ENCODE data around the gene PPFIA2.
"Not testable (repeated sequence)": the region's sequence is repeated elsewhere in the genome, so short reads cannot be mapped to it uniquely, and the experiment has no call there.

Gene PPFIA2

DNA sequence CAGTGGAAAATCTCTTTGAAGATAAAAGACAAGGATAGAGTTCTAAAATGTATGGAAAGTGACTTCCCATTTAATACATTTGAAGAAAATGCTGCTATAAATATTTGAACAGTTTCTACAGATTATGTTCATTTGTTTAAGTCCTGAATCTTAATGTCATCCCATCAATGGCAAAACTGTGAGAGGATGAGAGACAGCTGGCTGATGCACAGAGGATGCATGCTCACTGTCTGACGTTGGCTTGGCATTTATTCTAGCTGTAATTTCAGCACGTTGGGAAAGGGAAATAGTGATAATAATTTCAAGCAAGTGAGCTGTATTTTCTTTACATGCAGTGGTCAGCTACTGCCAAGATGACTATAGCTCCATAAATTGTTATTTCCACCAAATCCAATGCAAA is 40.5 kb downstream of the PPFIA2 start:
- H3K27me3 Mint-ChIP-seq = peaks cover 9% of the 10 kb centered on the region
- no peak overlapping the region for H3K27ac Mint-ChIP-seq
- DNase-seq = no peak
- H3K4me1 Mint-ChIP-seq (ENCODE audit: low read depth) = no peaks in the 10 kb centered on the region
- no peak overlapping the region for H3K4me3 Mint-ChIP-seq
- H3K36me3 Mint-ChIP-seq (ENCODE audit: low read depth) = no peaks in the 10 kb centered on the region
- no peaks in the 10 kb centered on the region for H3K9me3 Mint-ChIP-seq

DNA sequence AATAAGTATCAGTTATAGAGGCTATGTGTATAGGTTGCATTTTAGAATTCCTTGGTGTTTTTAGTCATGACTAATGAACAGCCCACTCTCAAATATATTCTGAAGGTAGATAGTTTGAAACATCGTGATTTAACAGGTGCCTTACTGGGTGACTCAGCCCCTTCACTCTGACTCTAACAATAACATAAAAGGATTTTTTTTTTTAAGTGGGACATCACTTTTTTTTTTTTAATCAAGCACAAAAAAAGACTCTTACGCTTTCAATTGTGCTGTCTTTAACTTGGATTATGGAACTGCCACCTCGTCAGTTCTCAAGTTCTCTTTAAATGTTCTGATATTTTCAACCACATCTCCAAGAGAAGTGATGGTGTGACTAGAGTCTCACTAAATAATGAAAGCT is 46.6 kb downstream of the PPFIA2 start:
- Mint-ChIP-seq H3K27me3 (no peaks in the 10 kb centered on the region), H3K9me3 (no peaks in the 10 kb centered on the region), H3K27ac (no peak overlapping the region), H3K36me3 (ENCODE audit: low read depth) (no peaks in the 10 kb centered on the region), H3K4me1 (ENCODE audit: low read depth) (no peaks in the 10 kb centered on the region), H3K4me3 (no peak overlapping the region)
- no peak for DNase-seq

DNA sequence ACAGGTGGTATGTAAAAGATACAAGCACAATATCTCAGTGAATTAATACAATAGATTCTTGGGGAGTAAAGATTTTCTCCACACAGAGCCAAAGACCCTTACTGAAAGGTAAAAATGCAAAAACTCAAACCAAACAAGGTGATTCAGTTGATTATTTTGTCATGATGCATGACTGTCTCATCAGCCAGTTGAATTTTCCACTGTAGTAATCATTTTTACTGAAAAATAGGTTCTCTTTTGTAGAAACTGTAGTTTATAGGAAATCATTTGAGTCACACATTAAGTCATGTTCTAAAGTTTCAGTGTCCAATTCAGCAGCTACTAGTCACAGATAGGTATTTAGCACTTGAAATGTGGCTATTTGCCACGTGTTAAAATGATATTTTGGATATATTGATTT is 53.6 kb downstream of the PPFIA2 start:
- no peaks in the 10 kb centered on the region for H3K27me3 Mint-ChIP-seq
- no peak for DNase-seq
- H3K27ac Mint-ChIP-seq = no peak overlapping the region
- peaks cover 2% of the 10 kb centered on the region for H3K9me3 Mint-ChIP-seq
- H3K4me3 Mint-ChIP-seq = no peak overlapping the region
- H3K4me1 Mint-ChIP-seq (ENCODE audit: low read depth) = no peaks in the 10 kb centered on the region
- H3K36me3 Mint-ChIP-seq (ENCODE audit: low read depth) = no peaks in the 10 kb centered on the region

DNA sequence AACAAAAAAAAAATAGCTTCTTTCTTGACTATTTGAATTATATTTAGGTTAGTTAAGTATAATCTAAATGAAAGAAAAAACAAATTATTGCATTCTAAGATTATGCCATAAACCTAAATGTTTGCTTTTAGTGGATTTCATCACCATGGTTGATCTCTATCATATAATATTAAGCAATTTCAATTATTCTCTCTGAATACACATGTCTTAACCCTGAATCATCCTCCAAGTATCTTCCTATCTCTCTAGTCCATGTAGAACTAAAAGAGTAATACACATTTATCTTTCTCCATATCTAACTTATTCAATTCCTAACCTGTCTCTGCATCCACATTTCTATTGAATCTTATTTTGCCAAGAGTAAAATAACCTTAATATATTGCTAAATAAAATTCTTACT is 59.6 kb downstream of the PPFIA2 start:
- no peaks in the 10 kb centered on the region for H3K27me3 Mint-ChIP-seq
- no peak for DNase-seq
- H3K36me3 Mint-ChIP-seq (ENCODE audit: low read depth) = no peaks in the 10 kb centered on the region
- no peaks in the 10 kb centered on the region for H3K4me1 Mint-ChIP-seq (ENCODE audit: low read depth)
- no peak overlapping the region for H3K27ac Mint-ChIP-seq
- no peaks in the 10 kb centered on the region for H3K9me3 Mint-ChIP-seq
- H3K4me3 Mint-ChIP-seq = no peak overlapping the region

DNA sequence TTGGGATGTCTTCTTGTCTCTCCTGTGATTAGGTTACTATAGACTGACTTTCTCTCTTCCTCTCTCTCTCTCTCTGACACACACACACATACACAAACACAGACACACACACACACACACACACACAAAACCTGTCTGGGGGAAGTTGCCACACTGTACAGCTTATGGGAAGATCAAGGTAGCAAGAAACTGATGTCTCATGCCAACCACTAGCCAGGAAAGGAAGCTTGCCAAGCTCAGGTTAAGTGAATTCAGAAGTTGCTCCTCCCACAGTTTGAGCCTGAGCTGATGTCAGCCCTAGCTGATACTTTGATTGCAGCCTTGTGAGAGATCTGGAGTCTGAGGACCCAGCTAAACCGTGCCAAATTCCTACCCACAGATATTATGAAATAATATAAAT is 67.1 kb downstream of the PPFIA2 start:
- H3K36me3 Mint-ChIP-seq (ENCODE audit: low read depth) = no peaks in the 10 kb centered on the region
- H3K4me3 Mint-ChIP-seq = no peak overlapping the region

DNA sequence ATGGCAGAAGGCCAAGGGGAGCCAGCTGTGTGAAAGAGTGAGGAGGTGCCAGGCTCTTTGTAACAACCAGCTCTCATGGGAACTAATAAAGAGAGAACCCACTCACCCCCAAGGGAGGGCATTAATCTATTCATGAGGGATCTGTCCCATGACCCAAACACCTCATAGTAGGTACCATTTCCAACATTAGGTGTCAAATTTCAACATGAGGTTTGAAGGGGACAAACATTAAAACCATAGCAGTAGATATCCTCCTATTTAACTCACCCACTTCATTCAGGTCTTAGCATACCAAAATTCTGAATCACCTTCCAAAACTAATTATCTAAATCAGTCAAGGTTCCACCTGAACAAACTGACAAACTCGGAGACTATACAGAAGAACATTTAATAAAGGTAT is 75.3 kb downstream of the PPFIA2 start:
- peaks cover 3% of the 10 kb centered on the region for H3K27me3 Mint-ChIP-seq
- no peaks in the 10 kb centered on the region for H3K4me1 Mint-ChIP-seq (ENCODE audit: low read depth)
- H3K27ac Mint-ChIP-seq = no peak overlapping the region
- no peaks in the 10 kb centered on the region for H3K9me3 Mint-ChIP-seq
- no peak for DNase-seq
- no peaks in the 10 kb centered on the region for H3K36me3 Mint-ChIP-seq (ENCODE audit: low read depth)
- no peak overlapping the region for H3K4me3 Mint-ChIP-seq

More for the DNA sequence above, 67.1 kb downstream of the PPFIA2 start:
- H3K4me1 Mint-ChIP-seq (ENCODE audit: low read depth) = peaks cover 5% of the 10 kb centered on the region
- no peak overlapping the region for H3K27ac Mint-ChIP-seq
- no peaks in the 10 kb centered on the region for H3K9me3 Mint-ChIP-seq
- no peak for DNase-seq
- no peaks in the 10 kb centered on the region for H3K27me3 Mint-ChIP-seq

DNA sequence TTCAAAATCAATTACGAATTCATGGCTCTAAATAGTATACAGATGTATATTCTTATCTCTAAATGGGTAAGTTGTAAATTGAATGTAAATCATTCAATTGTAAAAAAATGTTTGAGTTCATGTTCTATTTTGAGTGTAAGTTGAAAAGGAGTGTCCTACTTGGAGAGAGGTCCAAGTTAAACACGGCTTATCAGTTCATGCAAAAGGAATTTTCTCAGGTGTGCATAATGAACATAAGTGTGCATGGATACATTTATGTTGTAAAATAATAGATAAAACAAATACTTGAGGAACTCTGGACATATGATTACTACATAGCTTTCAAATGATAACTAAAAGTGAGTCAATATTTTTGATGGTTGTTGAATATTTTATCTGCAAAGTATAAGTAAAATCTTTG is 79.5 kb downstream of the PPFIA2 start:
- Mint-ChIP-seq H3K4me1 (ENCODE audit: low read depth) (no peaks in the 10 kb centered on the region), H3K27me3 (peaks cover 4% of the 10 kb centered on the region), H3K9me3 (no peaks in the 10 kb centered on the region), H3K4me3 (no peak overlapping the region), H3K36me3 (ENCODE audit: low read depth) (no peaks in the 10 kb centered on the region), H3K27ac (no peak overlapping the region)
- DNase-seq = no peak

DNA sequence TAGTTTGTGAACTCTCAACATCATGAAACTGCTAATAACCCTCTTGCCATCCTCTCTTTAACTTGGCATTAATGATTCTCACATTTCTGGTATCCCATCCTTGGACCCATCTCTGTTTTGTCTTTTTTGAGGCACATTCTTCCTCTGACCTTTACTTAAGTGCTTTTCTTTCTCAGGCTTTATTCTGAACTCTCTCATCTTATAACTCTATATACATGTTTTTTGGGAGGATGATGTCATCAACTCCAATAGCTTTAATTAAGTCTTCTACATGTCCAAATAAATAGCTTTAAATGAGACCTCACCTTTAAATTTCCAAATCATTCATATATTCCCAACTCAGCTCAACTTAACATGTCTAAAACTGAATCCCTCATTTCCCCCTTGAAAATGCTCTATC is 88.4 kb downstream of the PPFIA2 start:
- Mint-ChIP-seq H3K27ac (no peak overlapping the region), H3K9me3 (no peaks in the 10 kb centered on the region), H3K4me3 (no peak overlapping the region), H3K4me1 (ENCODE audit: low read depth) (peaks cover 7% of the 10 kb centered on the region), H3K36me3 (ENCODE audit: low read depth) (no peaks in the 10 kb centered on the region), H3K27me3 (peaks cover 4% of the 10 kb centered on the region)
- DNase-seq = no peak

DNA sequence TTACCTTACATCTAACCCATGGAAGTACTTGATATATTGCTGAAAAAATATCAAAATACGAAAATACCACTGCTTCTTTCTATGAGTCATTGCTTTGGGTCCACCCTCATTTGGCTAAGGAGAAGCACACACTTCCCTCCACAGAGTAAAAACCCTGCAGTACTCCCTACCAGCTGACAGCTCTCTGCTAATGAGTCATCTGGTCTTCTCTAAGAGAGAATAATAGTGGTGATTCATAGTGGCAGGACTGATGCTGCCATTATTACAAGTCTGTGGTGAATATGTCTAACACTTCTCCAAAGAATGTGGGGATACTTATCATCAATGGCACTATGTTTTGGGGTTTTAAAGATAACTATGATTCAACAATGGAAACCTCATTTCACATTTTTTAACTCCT is 90.7 kb downstream of the PPFIA2 start:
- no peak for DNase-seq
- Mint-ChIP-seq H3K27me3 (no peaks in the 10 kb centered on the region), H3K4me3 (no peak overlapping the region), H3K4me1 (ENCODE audit: low read depth) (peaks cover 7% of the 10 kb centered on the region), H3K36me3 (ENCODE audit: low read depth) (no peaks in the 10 kb centered on the region), H3K9me3 (no peaks in the 10 kb centered on the region), H3K27ac (no peak overlapping the region)

DNA sequence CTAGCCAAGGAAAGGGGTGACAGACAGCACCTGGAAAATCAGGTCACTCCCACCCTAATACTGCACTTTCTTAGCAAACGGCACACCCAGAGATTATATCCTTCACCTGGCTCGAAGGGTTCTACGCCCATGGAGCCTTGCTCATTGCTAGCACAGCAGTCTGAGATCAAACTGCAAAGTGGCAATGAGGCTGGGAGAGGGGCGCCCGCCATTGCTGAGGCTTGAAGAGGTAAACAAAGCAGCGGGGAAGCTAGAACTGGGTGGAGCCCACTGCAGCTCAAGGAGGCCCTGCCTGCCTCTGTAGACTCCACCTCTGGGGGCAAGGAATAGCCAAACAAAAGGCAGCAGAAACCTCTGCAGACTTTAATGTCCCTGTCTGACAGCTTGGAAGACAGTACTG is 99.8 kb downstream of the PPFIA2 start:
- not testable (repeated sequence) for H3K36me3 Mint-ChIP-seq (ENCODE audit: low read depth); H3K9me3 Mint-ChIP-seq; H3K27ac Mint-ChIP-seq; H3K4me1 Mint-ChIP-seq (ENCODE audit: low read depth); DNase-seq; H3K27me3 Mint-ChIP-seq; H3K4me3 Mint-ChIP-seq

DNA sequence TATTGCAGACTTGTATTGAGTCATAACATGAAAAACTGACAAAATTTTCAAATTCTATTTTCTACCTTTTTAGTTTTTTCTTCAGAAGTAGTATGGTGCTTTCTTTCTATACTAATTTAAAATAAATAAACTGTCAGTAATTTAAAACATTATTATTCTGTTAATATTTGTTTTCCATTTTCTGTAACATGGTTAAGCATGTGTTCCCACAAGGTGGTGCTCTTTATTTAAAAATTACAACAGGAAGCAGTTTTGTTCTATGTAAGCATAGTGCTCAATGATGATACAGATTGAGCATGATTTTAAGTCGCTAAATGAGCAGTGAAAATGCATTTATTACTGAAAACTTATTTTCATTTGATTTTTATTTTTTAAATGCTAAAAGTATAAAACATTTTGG is 114.6 kb downstream of the PPFIA2 start:
- Mint-ChIP-seq H3K4me3 (no peak overlapping the region), H3K27ac (no peak overlapping the region), H3K36me3 (ENCODE audit: low read depth) (no peaks in the 10 kb centered on the region), H3K4me1 (ENCODE audit: low read depth) (no peaks in the 10 kb centered on the region), H3K27me3 (peaks cover 4% of the 10 kb centered on the region), H3K9me3 (no peaks in the 10 kb centered on the region)
- no peak for DNase-seq

DNA sequence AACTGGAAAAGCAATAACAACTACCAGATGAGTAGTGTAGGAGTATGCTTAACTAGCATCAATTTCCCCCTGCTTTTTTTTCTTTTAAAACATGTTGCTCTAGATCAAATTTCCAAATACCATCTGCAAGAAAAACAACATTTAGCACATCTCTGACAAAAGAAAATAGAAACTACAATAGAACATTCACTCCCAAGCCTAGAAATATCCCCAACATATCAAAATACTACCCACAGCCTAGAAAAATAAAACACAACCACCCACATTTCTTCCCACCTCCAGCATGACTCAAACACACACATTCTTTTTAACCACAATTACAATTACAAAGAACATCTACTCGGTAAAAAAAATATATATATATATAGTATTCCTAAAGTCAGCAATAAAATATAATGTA is 120.0 kb downstream of the PPFIA2 start:
- no peak overlapping the region for H3K27ac Mint-ChIP-seq

DNA sequence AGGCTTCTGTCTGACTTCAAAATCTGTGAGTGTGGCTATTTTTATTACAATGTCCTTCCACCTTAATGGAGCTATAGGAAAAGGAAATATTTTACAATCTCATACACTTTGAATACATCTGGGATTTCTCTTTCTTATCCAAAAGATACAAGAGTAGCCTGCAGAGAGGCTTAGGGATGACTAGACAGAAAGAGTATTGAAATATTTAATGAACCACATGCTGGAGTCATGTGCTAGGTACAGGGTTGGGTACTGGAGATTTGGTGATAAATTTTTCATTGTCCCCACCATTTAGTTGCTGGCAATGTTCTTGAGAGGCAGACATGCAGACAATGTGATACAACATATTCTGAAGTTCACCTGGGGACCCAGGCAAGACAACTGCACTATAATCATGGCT is 126.0 kb downstream of the PPFIA2 start:
- no peak for DNase-seq
- peaks cover 12% of the 10 kb centered on the region for H3K27me3 Mint-ChIP-seq
- H3K27ac Mint-ChIP-seq = no peak overlapping the region
- no peaks in the 10 kb centered on the region for H3K36me3 Mint-ChIP-seq (ENCODE audit: low read depth)
- H3K4me3 Mint-ChIP-seq = no peak overlapping the region
- H3K4me1 Mint-ChIP-seq (ENCODE audit: low read depth) = no peaks in the 10 kb centered on the region
- H3K9me3 Mint-ChIP-seq = no peaks in the 10 kb centered on the region

More for the DNA sequence above, 120.0 kb downstream of the PPFIA2 start:
- DNase-seq = no peak
- H3K36me3 Mint-ChIP-seq (ENCODE audit: low read depth) = no peaks in the 10 kb centered on the region
- no peaks in the 10 kb centered on the region for H3K4me1 Mint-ChIP-seq (ENCODE audit: low read depth)
- no peaks in the 10 kb centered on the region for H3K9me3 Mint-ChIP-seq
- no peak overlapping the region for H3K4me3 Mint-ChIP-seq
- H3K27me3 Mint-ChIP-seq = peaks cover 14% of the 10 kb centered on the region

DNA sequence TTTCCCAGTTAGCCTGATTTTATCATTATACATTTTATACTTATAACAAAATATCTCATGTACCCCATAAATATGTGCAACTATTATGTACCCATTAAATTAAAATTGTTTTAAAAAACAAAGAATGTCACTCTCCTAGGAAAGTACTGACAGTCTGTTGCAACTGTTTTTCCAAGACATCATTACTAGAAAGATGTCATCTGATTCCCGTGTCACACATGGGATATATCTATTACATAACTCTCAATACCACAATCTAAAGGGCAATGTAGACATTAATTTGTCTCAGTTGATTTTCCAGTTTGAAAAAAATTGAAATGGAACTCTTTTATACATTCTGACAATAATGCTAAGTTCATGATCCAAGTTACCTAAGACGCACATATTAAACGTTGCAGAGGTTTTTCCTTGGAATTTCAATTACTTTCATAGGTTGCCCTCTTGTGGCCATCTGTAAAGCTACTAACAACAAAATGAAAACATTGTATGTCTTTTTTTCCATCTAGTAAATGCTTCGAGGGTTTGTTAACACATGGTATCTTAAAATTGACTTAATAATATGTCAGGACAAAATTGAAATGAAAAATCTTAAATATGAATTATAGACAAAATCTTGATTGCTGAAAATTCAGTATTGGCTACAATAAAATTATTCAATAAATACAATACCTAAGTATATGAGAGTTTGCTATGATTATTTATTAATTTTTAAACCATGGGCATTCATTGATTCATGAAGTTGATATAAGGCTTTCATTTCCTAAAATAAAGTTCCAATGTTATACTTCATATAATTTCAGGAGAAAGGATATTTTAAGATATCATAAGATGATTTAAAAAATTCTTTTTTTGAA is 131.6 kb downstream of the PPFIA2 start:
- Mint-ChIP-seq H3K4me3 (no peak overlapping the region), H3K27ac (no peak overlapping the region), H3K36me3 (ENCODE audit: low read depth) (no peaks in the 10 kb centered on the region), H3K4me1 (ENCODE audit: low read depth) (no peaks in the 10 kb centered on the region), H3K9me3 (no peaks in the 10 kb centered on the region), H3K27me3 (peaks cover 7% of the 10 kb centered on the region)
- no peak for DNase-seq

DNA sequence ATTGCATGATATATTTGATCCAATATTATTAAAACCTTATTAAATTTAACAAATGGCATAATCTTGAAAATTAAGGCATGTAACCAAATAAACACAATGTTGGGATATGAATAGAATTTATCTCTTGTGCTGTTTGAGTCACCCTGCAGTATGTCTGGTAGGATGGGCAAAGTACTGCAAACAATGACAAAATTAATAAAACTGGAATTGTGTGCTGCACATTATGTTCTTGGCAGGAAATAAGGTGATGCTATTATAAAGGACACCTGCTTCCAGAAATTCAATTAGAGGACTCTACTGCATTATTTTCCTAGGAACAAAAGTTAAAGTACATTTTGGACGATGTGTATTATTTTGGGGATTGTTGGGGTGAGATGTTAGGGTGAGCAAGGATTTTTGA is 132.7 kb downstream of the PPFIA2 start:
- H3K9me3 Mint-ChIP-seq = no peaks in the 10 kb centered on the region
- H3K4me1 Mint-ChIP-seq (ENCODE audit: low read depth) = no peaks in the 10 kb centered on the region
- peaks cover 7% of the 10 kb centered on the region for H3K27me3 Mint-ChIP-seq
- no peaks in the 10 kb centered on the region for H3K36me3 Mint-ChIP-seq (ENCODE audit: low read depth)
- no peak overlapping the region for H3K27ac Mint-ChIP-seq
- no peak for DNase-seq
- H3K4me3 Mint-ChIP-seq = no peak overlapping the region

DNA sequence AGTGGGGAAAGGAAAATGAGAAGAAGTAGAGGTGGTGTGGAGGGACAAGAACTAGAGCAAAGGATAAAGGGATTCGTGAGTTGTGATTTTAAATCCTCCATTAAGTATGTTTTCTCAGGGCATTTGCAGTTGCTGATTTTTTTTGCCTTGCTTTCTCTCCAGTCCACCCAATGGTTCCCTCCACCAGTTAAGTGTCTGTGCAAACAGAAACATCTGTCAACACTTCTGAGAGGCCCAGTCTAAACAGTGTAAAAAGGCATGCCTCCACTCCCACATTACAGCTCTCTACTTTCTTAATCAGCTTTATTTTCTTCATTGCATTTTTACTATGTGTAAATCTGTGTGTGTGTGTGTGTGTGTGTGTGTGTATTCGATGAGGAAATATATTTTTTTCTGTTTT is 141.2 kb downstream of the PPFIA2 start:
- no peaks in the 10 kb centered on the region for H3K9me3 Mint-ChIP-seq
- H3K4me1 Mint-ChIP-seq (ENCODE audit: low read depth) = no peaks in the 10 kb centered on the region
- H3K36me3 Mint-ChIP-seq (ENCODE audit: low read depth) = no peaks in the 10 kb centered on the region
- no peak for DNase-seq
- no peak overlapping the region for H3K27ac Mint-ChIP-seq
- peaks cover 2% of the 10 kb centered on the region for H3K27me3 Mint-ChIP-seq
- H3K4me3 Mint-ChIP-seq = no peak overlapping the region

Measured in activated T-cell treated with anti-CD3 and anti-CD28 coated beads, Interleukin-2, amount 50 U/mL, for 24 hours (primary cell).